T-helper 2 cell treated with Interferon-gamma antibody and Interleukin-4, amounts not matched to agents 5 μg/mL and 100 μg/mL, for 36 hours (primary cell): ENCODE measurements around the gene ZBTB22.

ENCODE experiments used
- DNase-seq: peaks from one replicate; pipeline ENCODE4 v3.0.0; 2021; ENCODE audit warnings: low spot score
- H3K27ac Mint-ChIP-seq: one replicate; pipeline ENCODE4 v1.8.0; 2021; ENCODE audit warnings: mild to moderate bottlenecking, mixed read lengths
- H3K27me3 Mint-ChIP-seq: one replicate; pipeline ENCODE4 v1.8.0; 2021; ENCODE audit warnings: low read depth, mixed read lengths
- H3K36me3 Mint-ChIP-seq: one replicate; pipeline ENCODE4 v1.8.0; 2021; ENCODE audit warnings: low read depth, mixed read lengths
- H3K4me1 Mint-ChIP-seq: one replicate; pipeline ENCODE4 v1.8.0; 2021; ENCODE audit warnings: low read depth, mixed read lengths
- H3K4me3 Mint-ChIP-seq: one replicate; pipeline ENCODE4 v1.8.0; 2022; ENCODE audit warnings: mild to moderate bottlenecking, moderate library complexity, mixed read lengths
- H3K9me3 Mint-ChIP-seq: one replicate; pipeline ENCODE4 v1.8.0; 2021; ENCODE audit warnings: mixed read lengths

Gene ZBTB22

GRCh38 chr6:33317419-33317668, 200 bp downstream of the ZBTB22 start:
- peak overlapping the region; percentile 96 for H3K4me3 Mint-ChIP-seq
- peak overlapping the region; percentile 79 for H3K27ac Mint-ChIP-seq
- DNase-seq, result no peak
- no peaks in the 10 kb centered on the region for H3K27me3 Mint-ChIP-seq
- H3K9me3 Mint-ChIP-seq, result no peaks in the 10 kb centered on the region
- peaks cover 60% of the 10 kb centered on the region for H3K36me3 Mint-ChIP-seq
- peaks cover 53% of the 10 kb centered on the region for H3K4me1 Mint-ChIP-seq

GRCh38 chr6:33316603-33317418, 733 bp downstream of the ZBTB22 start:
- H3K36me3 Mint-ChIP-seq, result peaks cover 61% of the 10 kb centered on the region
- peak overlapping the region; percentile 95 for H3K4me3 Mint-ChIP-seq
- H3K4me1 Mint-ChIP-seq, result peaks cover 55% of the 10 kb centered on the region
- H3K9me3 Mint-ChIP-seq, result no peaks in the 10 kb centered on the region
- H3K27ac Mint-ChIP-seq, result peak overlapping the region; percentile 79
- H3K27me3 Mint-ChIP-seq, result no peaks in the 10 kb centered on the region
- no peak for DNase-seq

GRCh38 chr6:33315793-33316602, 1.5 kb downstream of the ZBTB22 start:
- no peaks in the 10 kb centered on the region for H3K27me3 Mint-ChIP-seq
- peak overlapping the region; percentile 79 for H3K27ac Mint-ChIP-seq
- peaks cover 54% of the 10 kb centered on the region for H3K4me1 Mint-ChIP-seq
- DNase-seq, result no peak
- H3K4me3 Mint-ChIP-seq, result peak overlapping the region; percentile 95
- H3K9me3 Mint-ChIP-seq, result no peaks in the 10 kb centered on the region
- peaks cover 60% of the 10 kb centered on the region for H3K36me3 Mint-ChIP-seq

- H3K36me3 Mint-ChIP-seq, result peaks cover 57% of the 10 kb centered on the region
These were observed 2.4 kb downstream of the ZBTB22 start for GRCh38 chr6:33314943-33315792.

GRCh38 chr6:33314515-33314942, 3.0 kb downstream of the ZBTB22 start:
- peaks cover 44% of the 10 kb centered on the region for H3K4me1 Mint-ChIP-seq
- H3K27me3 Mint-ChIP-seq, result no peaks in the 10 kb centered on the region
- peaks cover 51% of the 10 kb centered on the region for H3K36me3 Mint-ChIP-seq
- H3K9me3 Mint-ChIP-seq, result no peaks in the 10 kb centered on the region
- peak overlapping the region; percentile 95 for H3K4me3 Mint-ChIP-seq
- H3K27ac Mint-ChIP-seq, result peak overlapping the region; percentile 96
- peak; percentile 74 for DNase-seq

More at GRCh38 chr6:33314943-33315792, 2.4 kb downstream of the ZBTB22 start:
- H3K27me3 Mint-ChIP-seq, result no peaks in the 10 kb centered on the region
- no peak for DNase-seq
- peak overlapping the region; percentile 95 for H3K4me3 Mint-ChIP-seq
- peak overlapping the region; percentile 96 for H3K27ac Mint-ChIP-seq
- peaks cover 50% of the 10 kb centered on the region for H3K4me1 Mint-ChIP-seq
- no peaks in the 10 kb centered on the region for H3K9me3 Mint-ChIP-seq

- DNase-seq, result peak; percentile 88
- H3K36me3 Mint-ChIP-seq, result peaks cover 47% of the 10 kb centered on the region
These were observed 3.6 kb downstream of the ZBTB22 start, which contains the start of gene TAPBP for GRCh38 chr6:33313709-33314514. Gene TAPBP, minus strand, starts transcription at chr6:33314078. Its CDS starts 37 bp downstream, at chr6:33314041.

GRCh38 chr6:33313105-33313708, 4.3 kb downstream of the ZBTB22 start:
- no peaks in the 10 kb centered on the region for H3K9me3 Mint-ChIP-seq
- peak overlapping the region; percentile 95 for H3K4me3 Mint-ChIP-seq
- peaks cover 40% of the 10 kb centered on the region for H3K4me1 Mint-ChIP-seq
- H3K27me3 Mint-ChIP-seq, result no peaks in the 10 kb centered on the region
- H3K27ac Mint-ChIP-seq, result peak overlapping the region; percentile 96
- DNase-seq, result peak; percentile 53
- H3K36me3 Mint-ChIP-seq, result peaks cover 47% of the 10 kb centered on the region

More at GRCh38 chr6:33313709-33314514, 3.6 kb downstream of the ZBTB22 start, which contains the start of gene TAPBP:
- peaks cover 41% of the 10 kb centered on the region for H3K4me1 Mint-ChIP-seq
- no peaks in the 10 kb centered on the region for H3K27me3 Mint-ChIP-seq
- peak within 1 kb of the TSS; percentile 95 for H3K4me3 Mint-ChIP-seq
- H3K9me3 Mint-ChIP-seq, result no peaks in the 10 kb centered on the region
- peak within 1 kb of the TSS; percentile 96 for H3K27ac Mint-ChIP-seq

GRCh38 chr6:33312361-33313104, 5.0 kb downstream of the ZBTB22 start:
- H3K4me1 Mint-ChIP-seq, result peaks cover 37% of the 10 kb centered on the region
- peak overlapping the region; percentile 96 for H3K27ac Mint-ChIP-seq
- H3K9me3 Mint-ChIP-seq, result no peaks in the 10 kb centered on the region
- peak overlapping the region; percentile 95 for H3K4me3 Mint-ChIP-seq
- H3K27me3 Mint-ChIP-seq, result no peaks in the 10 kb centered on the region
- H3K36me3 Mint-ChIP-seq, result peaks cover 44% of the 10 kb centered on the region
- peak; percentile 78 for DNase-seq

- Mint-ChIP-seq H3K36me3 (peaks cover 44% of the 10 kb centered on the region), H3K4me3 (no peak overlapping the region), H3K4me1 (peaks cover 21% of the 10 kb centered on the region), H3K27me3 (no peaks in the 10 kb centered on the region), H3K9me3 (no peaks in the 10 kb centered on the region), H3K27ac (peak overlapping the region; percentile 2)
- no peak for DNase-seq
These were observed 11.2 kb downstream of the ZBTB22 start for GRCh38 chr6:33306356-33306755.

GRCh38 chr6:33305052-33305451, 12.5 kb downstream of the ZBTB22 start:
- Mint-ChIP-seq H3K36me3 (peaks cover 49% of the 10 kb centered on the region), H3K27me3 (no peaks in the 10 kb centered on the region), H3K4me1 (peaks cover 23% of the 10 kb centered on the region), H3K9me3 (no peaks in the 10 kb centered on the region), H3K27ac (no peak overlapping the region), H3K4me3 (no peak overlapping the region)
- DNase-seq, result no peak

- no peak overlapping the region for H3K27ac Mint-ChIP-seq
- H3K9me3 Mint-ChIP-seq, result no peaks in the 10 kb centered on the region
- no peak for DNase-seq
- H3K4me3 Mint-ChIP-seq, result no peak overlapping the region
- no peaks in the 10 kb centered on the region for H3K27me3 Mint-ChIP-seq
- H3K4me1 Mint-ChIP-seq, result peaks cover 28% of the 10 kb centered on the region
- peaks cover 57% of the 10 kb centered on the region for H3K36me3 Mint-ChIP-seq
These were observed 13.3 kb downstream of the ZBTB22 start for GRCh38 chr6:33304216-33304615.

- DNase-seq, result no peak
- Mint-ChIP-seq H3K36me3 (peaks cover 50% of the 10 kb centered on the region), H3K27ac (no peak overlapping the region), H3K4me3 (no peak overlapping the region), H3K27me3 (peaks cover 3% of the 10 kb centered on the region), H3K4me1 (peaks cover 26% of the 10 kb centered on the region), H3K9me3 (no peaks in the 10 kb centered on the region)
These were observed 15.7 kb downstream of the ZBTB22 start for GRCh38 chr6:33301877-33302276.
